T-cell (primary cell): ENCODE measurements around the gene PRKAG2. TPM values are rescaled to one million over a fixed set of nuclear protein-coding genes. Genes with fewer than 3 reads are reported as not detected.
"Not testable (repeated sequence)": the region's sequence is repeated elsewhere in the genome, so short reads cannot be mapped to it uniquely, and the experiment has no call there.

Experiments used
- ATAC-seq, 4 experiments: fragments of 200-7000 bp in 3 of 4; fragments of 150-1000 bp in 1 of 4; cut with Tn5 transposase; replicated peaks in 1 of 4; 1 replicate in 3 of 4; 2 replicates in 1 of 4; pipeline ENCODE4 v1.10.0; 2021; ENCODE audit warnings: moderate library complexity in 3 of 4, mild to moderate bottlenecking in 2 of 4, moderate number of reproducible peaks in 1 of 4
- CTCF ChIA-PET, 2 donors: fragments of 300-600 bp; sonication (Branson Sonifier 250); formaldehyde crosslinking; loops; one replicate each; lab custom pipeline; 2022; ENCODE audit warnings: antibody characterized with exemption in 2 of 2; lab: Charles Lee
- POLR2A ChIA-PET, 2 donors: fragments of 300-600 bp; sonication (Branson Sonifier 250); formaldehyde crosslinking; loops; one replicate each; lab custom pipeline; 2022; ENCODE audit warnings: antibody characterized with exemption in 2 of 2; lab: Charles Lee
- DNase-seq, 35 experiments: peaks; one replicate each; pipeline versions ENCODE4 v3.0.0 to v3.0.0-alpha.2; 2013 to 2023
- H3K27ac ChIP-seq: one replicate; pipeline ENCODE4 v1.5.1; 2013; ENCODE audit warnings: low read length
- H3K27me3 ChIP-seq, 2 experiments: replicated peaks in 1 of 2; 1 replicate in 1 of 2; 2 replicates in 1 of 2; pipeline versions ENCODE4 v1.6.1 to v1.7.0; 2013; ENCODE audit warnings: low read length in 1 of 2, mixed read lengths in 1 of 2; ENCODE audit not compliant: control insufficient read depth in 2 of 2, insufficient read depth in 2 of 2; ENCODE audit errors: extremely low read depth in 1 of 2
- H3K36me3 ChIP-seq, 2 donors: 1 replicate in 1 of 2; 2 replicates in 1 of 2; pipeline versions ENCODE4 v1.6.1 to v1.7.0; 2013; ENCODE audit warnings: low read length in 1 of 2; ENCODE audit not compliant: control insufficient read depth in 2 of 2, insufficient read depth in 1 of 2; ENCODE audit errors: extremely low read depth in 1 of 2
- H3K4me1 ChIP-seq, 2 experiments: 1 replicate in 1 of 2; 2 replicates in 1 of 2; pipeline versions ENCODE4 v1.6.1 to v1.7.0; 2013; ENCODE audit warnings: low read length in 2 of 2, mixed read lengths in 1 of 2; ENCODE audit not compliant: insufficient read depth in 2 of 2, control insufficient read depth in 1 of 2; ENCODE audit errors: extremely low read depth in 1 of 2
- H3K4me3 ChIP-seq, 2 donors: 1 replicate in 1 of 2; 2 replicates in 1 of 2; pipeline versions ENCODE4 v1.5.1 to v1.7.0; 2013; ENCODE audit warnings: mild to moderate bottlenecking in 2 of 2, low read length in 1 of 2, moderate library complexity in 1 of 2; ENCODE audit not compliant: control insufficient read depth in 1 of 2; ENCODE audit errors: extremely low read depth in 1 of 2
- H3K9me3 ChIP-seq: 2 replicates; pipeline ENCODE4 v1.7.0; 2013
- H3K27ac Mint-ChIP-seq, 2 donors: one replicate each; pipeline ENCODE4 v1.8.0; 2020 to 2021; ENCODE audit warnings: mild to moderate bottlenecking in 2 of 2, mixed read lengths in 2 of 2
- H3K27me3 Mint-ChIP-seq, 2 donors: one replicate each; pipeline ENCODE4 v1.8.0; 2021 to 2022; ENCODE audit warnings: mixed read lengths in 2 of 2
- H3K36me3 Mint-ChIP-seq: one replicate; pipeline ENCODE4 v1.8.0; 2021; ENCODE audit warnings: mixed read lengths
- H3K4me1 Mint-ChIP-seq, 3 donors: one replicate each; pipeline ENCODE4 v1.8.0; 2020 to 2022; ENCODE audit warnings: mixed read lengths in 3 of 3, mild to moderate bottlenecking in 1 of 3
- H3K4me3 Mint-ChIP-seq, 3 donors: one replicate each; pipeline ENCODE4 v1.8.0; 2020 to 2022; ENCODE audit warnings: mild to moderate bottlenecking in 3 of 3, mixed read lengths in 3 of 3, moderate library complexity in 3 of 3
- H3K9me3 Mint-ChIP-seq, 3 donors: one replicate each; pipeline ENCODE4 v1.8.0; 2020 to 2022; ENCODE audit warnings: mixed read lengths in 3 of 3
- WGBS: methylation state at CpG from one replicate; pipeline ENCODE4 v1.1.5; 2013; ENCODE audit warnings: missing lambda C conversion rate; ENCODE audit not compliant: insufficient coverage; 5-methylcytosine and 5-hydroxymethylcytosine counted together
- total RNA-seq, 35 experiments: library from RNA in 6 of 35; stranded (reverse) in 6 of 35; fragments of 120-200 nt in 1 of 35; gene quantifications; one replicate each; pipeline versions ENCODE4 v1.2.1 to v1.2.4 and lab custom pipeline; 2013 to 2026

PRKAG2 gene
- total RNA-seq, 5 donors from 2014 or later (not counting 1 experiment from before 2014, with no cell fraction given): 43.0 to 59.9 (median 49.3) TPM

GRCh38 chr7:151752816-151753595 is 123.9 kb downstream of the PRKAG2 start:
- no peaks in the 10 kb centered on the region for H3K27me3 Mint-ChIP-seq
- Histone ChIP-seq H3K27ac (no peak overlapping the region), H3K4me1 (peaks cover 4 to 20% of the 10 kb centered on the region in 2 experiments), H3K4me3 (no peak overlapping the region), H3K9me3 (no peaks in the 10 kb centered on the region), H3K27me3 (no peaks in the 10 kb centered on the region), H3K36me3 (no peaks in the 10 kb centered on the region)
- ChIA-PET CTCF (no interaction called here), POLR2A (no interaction called here)
- ATAC-seq (no peak), DNase-seq (no peak)
- H3K9me3 Mint-ChIP-seq: no peaks in the 10 kb centered on the region
- H3K4me3 Mint-ChIP-seq: no peak overlapping the region
- peaks cover 24% of the 10 kb centered on the region for H3K36me3 Mint-ChIP-seq
- no peak overlapping the region for H3K27ac Mint-ChIP-seq
- 96% methylated on average over 16 of the region's 19 CpGs for WGBS
- peaks cover 22 to 29% (median 27%) of the 10 kb centered on the region in 3 donors for H3K4me1 Mint-ChIP-seq

- H3K27me3 Mint-ChIP-seq: no peaks in the 10 kb centered on the region
- POLR2A ChIA-PET: no interaction called here
These were observed 124.9 kb downstream of the PRKAG2 start for GRCh38 chr7:151752037-151752436.

GRCh38 chr7:151748733-151749132 is 128.2 kb downstream of the PRKAG2 start:
- no peaks in the 10 kb centered on the region for H3K9me3 Mint-ChIP-seq
- Histone ChIP-seq H3K27ac (no peak overlapping the region), H3K4me3 (no peak overlapping the region), H3K4me1 (peaks cover 2 to 16% of the 10 kb centered on the region in 2 experiments), H3K36me3 (peaks cover 0 to 2% of the 10 kb centered on the region in 2 donors), H3K9me3 (no peaks in the 10 kb centered on the region), H3K27me3 (no peaks in the 10 kb centered on the region)
- no peaks in the 10 kb centered on the region for H3K27me3 Mint-ChIP-seq
- DNase-seq (no peak), ATAC-seq (no peak)
- ChIA-PET POLR2A (no interaction called here), CTCF (no interaction called here)
- peaks cover 6 to 16% (median 14%) of the 10 kb centered on the region in 3 donors for H3K4me1 Mint-ChIP-seq
- WGBS: 92% methylated on average over 10 of the region's 15 CpGs
- H3K27ac Mint-ChIP-seq: no peak overlapping the region
- peaks cover 24% of the 10 kb centered on the region for H3K36me3 Mint-ChIP-seq
- no peak overlapping the region for H3K4me3 Mint-ChIP-seq

More at GRCh38 chr7:151752037-151752436, 124.9 kb downstream of the PRKAG2 start:
- H3K9me3 ChIP-seq: no peaks in the 10 kb centered on the region
- H3K4me1 Mint-ChIP-seq: peaks cover 19 to 27% (median 26%) of the 10 kb centered on the region in 3 donors
- CTCF ChIA-PET: no interaction called here
- no peak overlapping the region for H3K4me3 Mint-ChIP-seq
- H3K36me3 ChIP-seq: no peaks in the 10 kb centered on the region
- H3K4me1 ChIP-seq: peaks cover 4 to 20% of the 10 kb centered on the region in 2 experiments
- no peak overlapping the region for H3K27ac Mint-ChIP-seq
- H3K27me3 ChIP-seq: no peaks in the 10 kb centered on the region
- peaks cover 24% of the 10 kb centered on the region for H3K36me3 Mint-ChIP-seq
- H3K4me3 ChIP-seq: no peak overlapping the region
- ATAC-seq (no peak), DNase-seq (no peak)
- H3K27ac ChIP-seq: no peak overlapping the region
- no CpG with 5 or more reads among the region's 8 CpGs for WGBS
- H3K9me3 Mint-ChIP-seq: no peaks in the 10 kb centered on the region

- H3K36me3 ChIP-seq, H3K9me3 Mint-ChIP-seq, H3K9me3 ChIP-seq, H3K27ac Mint-ChIP-seq, POLR2A ChIA-PET, ATAC-seq, DNase-seq, H3K4me3 ChIP-seq, H3K27me3 ChIP-seq, H3K27me3 Mint-ChIP-seq, H3K4me3 Mint-ChIP-seq, CTCF ChIA-PET, H3K27ac ChIP-seq: not testable (repeated sequence)
- WGBS: 100% methylated on average over 1 of the region's 5 CpGs
- H3K4me1 Mint-ChIP-seq: peaks cover 13 to 23% (median 20%) of the 10 kb centered on the region in 3 donors
- peaks cover 5 to 23% of the 10 kb centered on the region in 2 experiments for H3K4me1 ChIP-seq
- H3K36me3 Mint-ChIP-seq: peaks cover 27% of the 10 kb centered on the region
These were observed 128.9 kb downstream of the PRKAG2 start for GRCh38 chr7:151748021-151748420.

GRCh38 chr7:151745706-151746105 is 131.2 kb downstream of the PRKAG2 start:
- Mint-ChIP-seq H3K27ac (no peak overlapping the region), H3K4me3 (no peak overlapping the region), H3K27me3 (no peaks in the 10 kb centered on the region), H3K36me3 (peaks cover 13% of the 10 kb centered on the region), H3K9me3 (no peaks in the 10 kb centered on the region), H3K4me1 (peaks cover 15 to 27% (median 24%) of the 10 kb centered on the region in 3 donors)
- H3K4me1 ChIP-seq: peaks cover 5 to 27% of the 10 kb centered on the region in 2 experiments
- WGBS: 87% methylated on average over 10 of the region's 11 CpGs
- no peaks in the 10 kb centered on the region for H3K9me3 ChIP-seq
- ATAC-seq: no peak
- ChIA-PET POLR2A (no interaction called here), CTCF (interaction anchor here in 1 of 2 donors (0.5 kb wide), 1 partner anchor 389 kb away, joined by 5 read pairs; no protein-coding TSS in a partner anchor)
- H3K27me3 ChIP-seq: no peaks in the 10 kb centered on the region
- H3K36me3 ChIP-seq: peaks cover 0 to 2% of the 10 kb centered on the region in 2 donors
- no peak overlapping the region for H3K27ac ChIP-seq
- no peak overlapping the region for H3K4me3 ChIP-seq
- no peak for DNase-seq

GRCh38 chr7:151744656-151745638 is 132.0 kb downstream of the PRKAG2 start:
- no peaks in the 10 kb centered on the region for H3K27me3 ChIP-seq
- no peak overlapping the region for H3K4me3 Mint-ChIP-seq
- H3K36me3 Mint-ChIP-seq: peaks cover 14% of the 10 kb centered on the region
- ATAC-seq (no peak), DNase-seq (peak in 1 of 35 experiments; percentile 20)
- no peak overlapping the region for H3K27ac Mint-ChIP-seq
- no peaks in the 10 kb centered on the region for H3K9me3 Mint-ChIP-seq
- peaks cover 21 to 27% (median 22%) of the 10 kb centered on the region in 3 donors for H3K4me1 Mint-ChIP-seq
- H3K4me3 ChIP-seq: no peak overlapping the region
- 80% methylated on average over 26 of the region's 33 CpGs for WGBS
- H3K9me3 ChIP-seq: no peaks in the 10 kb centered on the region
- H3K4me1 ChIP-seq: peaks cover 5 to 27% of the 10 kb centered on the region in 2 experiments
- H3K27me3 Mint-ChIP-seq: no peaks in the 10 kb centered on the region
- peaks cover 0 to 5% of the 10 kb centered on the region in 2 donors for H3K36me3 ChIP-seq
- POLR2A ChIA-PET: no interaction called here
- no peak overlapping the region for H3K27ac ChIP-seq
- CTCF ChIA-PET: interaction anchor here in 1 of 2 donors (0.5 to 1.3 kb wide), 3 partner anchors 10 to 388 kb away, joined by 3 to 5 read pairs (median 4); no protein-coding TSS in a partner anchor
